ENCODE results near the gene MTA1.

MTA1 gene

DNA sequence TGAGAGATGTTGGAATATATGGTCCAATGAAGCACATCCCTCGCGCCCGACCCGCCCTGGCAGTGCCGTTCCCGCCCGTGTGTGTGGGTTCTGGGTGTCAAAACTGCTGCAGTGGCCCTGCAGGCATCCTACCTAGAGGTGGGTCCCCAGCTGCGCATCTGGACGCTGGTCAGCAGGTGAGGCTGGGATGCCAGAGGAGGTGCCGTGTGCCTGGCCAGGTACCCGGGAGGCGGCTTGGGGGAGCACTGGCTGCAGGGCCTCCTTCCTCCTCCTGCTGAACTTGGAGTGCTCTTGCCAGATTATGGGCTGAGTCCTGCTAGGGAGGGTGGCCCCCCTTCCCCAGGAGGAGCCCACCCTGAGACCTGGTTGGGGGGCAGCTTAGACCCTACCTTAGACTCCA, 5.2 kb downstream of the MTA1 start:
- DNase-seq (ENCODE audit: low read depth) = no peak

DNA sequence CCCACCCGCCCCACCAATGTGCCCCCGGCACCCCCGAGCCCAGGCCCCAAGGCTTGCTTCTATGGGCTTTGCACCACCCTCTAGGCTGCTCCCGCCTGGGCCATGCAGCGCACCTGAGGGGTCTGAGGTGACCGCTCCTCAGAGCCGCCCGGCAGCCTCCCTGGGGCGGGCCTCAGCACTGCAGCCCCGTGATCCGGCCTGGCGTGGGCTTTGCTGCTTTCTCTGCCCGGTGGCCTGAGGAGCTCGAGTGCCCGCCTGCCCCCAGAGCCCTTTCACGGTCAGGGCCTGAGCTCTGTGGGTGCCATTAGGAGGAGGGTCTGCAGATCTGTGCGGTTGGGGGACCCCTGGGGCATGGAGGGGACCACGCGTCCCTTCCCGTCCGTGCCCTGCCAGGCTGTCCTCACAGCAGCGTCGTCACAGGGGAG, 6.2 kb downstream of the MTA1 start:
- no peak for DNase-seq (ENCODE audit: low read depth)

DNA sequence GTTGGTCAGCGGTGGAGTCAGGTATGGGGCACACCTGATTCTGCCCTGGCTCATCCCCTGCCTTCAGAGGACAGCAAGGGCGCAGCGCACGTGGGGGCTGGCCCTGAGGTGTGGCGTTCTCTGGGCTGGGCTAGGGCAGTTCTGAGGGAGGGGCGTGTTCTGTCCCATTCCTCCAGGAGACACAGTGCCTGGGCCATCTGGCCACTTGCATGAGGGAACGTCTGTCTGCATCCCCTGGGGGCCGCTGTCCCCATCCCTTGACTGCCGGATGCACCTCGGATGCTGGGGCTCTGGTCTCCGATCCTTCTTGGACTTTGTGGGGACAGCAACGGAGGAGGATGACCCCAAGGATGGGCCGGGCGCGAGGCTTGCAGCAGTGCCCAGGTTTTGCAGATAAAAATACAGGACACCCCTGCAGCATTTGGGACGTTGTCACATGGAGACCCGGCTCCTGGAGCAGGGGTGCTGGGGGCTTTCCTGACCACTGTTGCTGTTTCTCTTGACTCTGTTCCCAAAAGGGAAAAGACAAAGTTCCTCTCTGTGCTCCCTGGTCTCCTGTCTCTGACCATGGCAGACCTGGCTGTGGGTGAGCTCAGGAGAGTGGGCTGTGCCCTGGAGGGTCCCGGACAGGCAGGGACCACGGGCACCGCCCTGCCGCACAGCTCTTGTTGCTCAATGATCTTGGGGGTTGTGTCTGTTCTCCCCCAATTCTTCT, 6.9 kb downstream of the MTA1 start:
- DNase-seq (ENCODE audit: low read depth) = no peak

DNA sequence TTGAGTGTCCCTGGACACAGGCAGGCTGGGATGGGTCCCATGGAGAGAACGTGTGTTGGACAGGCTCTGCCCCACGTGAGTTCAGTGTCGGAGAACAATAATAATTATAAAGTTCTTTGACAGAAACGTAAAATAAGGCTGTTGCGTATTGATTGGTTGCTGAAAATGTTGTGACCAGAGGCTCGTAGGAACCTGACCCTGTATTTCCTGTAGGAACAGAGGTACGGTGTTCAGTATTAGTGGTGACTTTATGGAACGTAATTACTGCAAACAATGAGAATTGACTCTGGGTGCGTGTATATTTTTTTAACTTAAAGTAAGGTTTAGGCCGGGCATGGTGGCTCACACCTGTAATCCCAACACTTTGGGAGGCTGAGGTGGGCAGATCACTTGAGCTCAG, 7.8 kb downstream of the MTA1 start:
- DNase-seq (ENCODE audit: low read depth) = no peak

DNA sequence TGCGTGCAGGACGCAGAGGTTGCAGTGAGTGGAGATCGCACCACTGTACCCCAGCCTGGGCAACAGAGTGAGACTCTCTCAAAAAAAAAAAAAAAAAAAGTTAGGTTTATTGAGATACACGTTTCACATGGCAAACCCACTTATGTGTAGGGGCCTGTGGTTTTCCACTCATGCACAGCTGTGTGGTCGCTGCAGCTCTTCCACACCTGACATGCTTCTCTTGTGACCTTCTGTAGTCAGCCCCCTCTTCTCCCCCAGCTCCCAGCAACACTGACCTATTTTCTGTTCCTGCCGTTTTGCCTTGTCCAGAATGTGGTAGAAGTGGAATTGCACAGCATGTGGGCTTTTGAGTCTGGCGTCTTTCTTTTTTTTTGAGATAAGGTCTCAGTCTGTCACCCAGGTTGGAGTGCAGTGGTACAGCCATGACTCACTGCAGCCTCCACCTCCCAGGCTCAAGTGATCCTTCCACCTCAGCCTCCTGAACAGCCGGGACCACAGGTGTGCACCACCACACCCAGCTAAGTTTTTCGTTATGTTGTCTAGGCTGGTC, 8.4 kb downstream of the MTA1 start:
- DNase-seq (ENCODE audit: low read depth) = no peak

DNA sequence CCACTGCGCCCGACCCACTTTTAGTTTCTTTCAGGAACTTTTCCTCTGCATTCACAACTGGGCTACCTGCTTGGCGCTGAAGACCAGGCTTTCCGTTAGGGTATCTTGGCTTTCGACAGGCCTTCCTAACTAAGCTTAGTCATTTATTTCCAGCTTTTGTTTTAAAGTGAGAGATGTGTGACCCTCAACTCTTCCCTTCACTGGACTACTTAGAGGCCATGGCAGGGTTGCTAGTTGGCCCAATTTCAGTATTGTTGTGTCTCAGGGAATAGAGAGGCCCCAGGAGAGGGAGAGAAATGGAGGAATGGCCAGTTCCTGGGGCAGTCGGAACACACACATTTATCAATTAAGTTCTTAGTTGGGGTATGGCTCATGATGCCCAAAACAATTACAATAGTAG, 10.4 kb downstream of the MTA1 start:
- DNase-seq (ENCODE audit: low read depth) = no peak

DNA sequence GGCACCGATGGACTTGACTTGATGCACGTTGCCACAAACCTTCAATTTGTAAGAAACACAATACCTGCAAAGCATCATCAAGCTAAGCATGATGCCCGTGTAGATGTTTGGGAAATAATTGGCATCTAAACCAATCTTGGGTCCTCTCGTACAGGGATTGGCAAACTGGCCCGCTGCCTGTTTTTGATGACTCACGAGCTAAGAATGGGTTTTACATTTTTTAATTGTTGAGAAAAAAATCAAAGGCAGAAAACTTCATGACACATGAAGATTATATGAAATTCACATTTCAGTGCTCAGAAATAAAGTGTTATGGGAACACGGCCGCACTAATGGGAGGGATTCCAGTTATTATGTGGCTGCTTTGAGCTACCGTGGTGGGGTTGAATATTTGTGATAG, 10.9 kb downstream of the MTA1 start:
- peak; percentile 18 for DNase-seq (ENCODE audit: low read depth)

DNA sequence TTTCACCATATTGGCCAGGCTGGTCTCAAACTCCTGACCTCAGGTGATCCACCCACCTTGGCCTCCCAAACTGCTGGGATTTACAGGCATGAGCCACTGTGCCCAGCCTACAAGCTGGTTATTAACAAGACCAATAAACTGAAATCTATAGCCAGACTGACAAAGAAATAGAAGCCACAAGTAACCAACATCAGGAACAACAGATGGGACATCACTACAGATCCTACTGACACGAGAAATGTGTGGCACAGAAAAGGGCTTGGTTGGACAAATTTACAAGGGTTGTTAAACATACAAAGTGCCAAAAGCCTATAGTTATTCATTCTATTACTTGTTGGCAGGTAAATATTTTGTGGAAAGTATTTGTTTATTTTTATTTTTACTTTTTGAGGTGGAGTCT, 11.6 kb downstream of the MTA1 start:
- DNase-seq (ENCODE audit: low read depth) = no peak

DNA sequence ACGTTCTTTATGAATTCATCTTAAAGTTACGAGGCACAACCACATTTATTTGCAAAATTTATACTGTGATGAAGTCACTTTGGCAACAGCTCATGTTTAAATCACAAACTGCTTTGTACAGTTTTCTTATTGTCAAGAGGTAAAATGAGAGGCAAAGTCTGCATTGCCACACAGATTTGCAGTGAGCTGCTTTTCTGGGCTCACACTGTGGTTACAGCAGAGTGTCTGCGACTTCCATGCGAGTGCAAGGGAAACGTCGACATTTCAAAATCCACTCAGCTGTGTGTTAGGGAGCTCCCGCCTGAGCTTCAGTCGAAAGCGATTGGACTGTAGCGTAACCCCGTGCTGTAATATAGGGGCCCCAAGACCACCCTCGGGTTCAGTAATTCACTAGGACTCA, 13.0 kb downstream of the MTA1 start:
- no peak for DNase-seq (ENCODE audit: low read depth)

DNA sequence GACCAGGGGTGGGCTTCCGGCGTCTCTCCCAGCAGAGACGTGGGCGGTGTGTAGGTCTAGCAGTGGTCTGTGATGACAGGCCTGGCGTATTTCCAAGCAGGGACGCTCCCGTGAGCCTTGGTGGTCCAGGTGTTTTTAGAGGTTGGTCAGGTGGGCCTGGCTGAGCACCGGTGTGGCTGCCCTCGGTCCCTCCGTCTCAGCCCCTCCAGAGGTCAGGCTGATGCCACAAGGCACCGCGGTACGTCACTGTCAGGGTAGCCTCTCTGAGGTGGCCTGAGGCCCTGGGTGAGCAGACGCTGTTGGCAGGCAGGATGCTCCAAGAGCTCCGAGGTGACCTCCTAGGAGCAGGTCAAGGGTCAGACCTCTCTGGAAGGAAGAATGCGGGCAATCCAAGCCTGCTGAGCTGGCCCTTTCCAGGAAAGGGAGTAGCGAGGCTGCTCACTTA, 13.6 kb downstream of the MTA1 start:
- no peak for DNase-seq (ENCODE audit: low read depth)

DNA sequence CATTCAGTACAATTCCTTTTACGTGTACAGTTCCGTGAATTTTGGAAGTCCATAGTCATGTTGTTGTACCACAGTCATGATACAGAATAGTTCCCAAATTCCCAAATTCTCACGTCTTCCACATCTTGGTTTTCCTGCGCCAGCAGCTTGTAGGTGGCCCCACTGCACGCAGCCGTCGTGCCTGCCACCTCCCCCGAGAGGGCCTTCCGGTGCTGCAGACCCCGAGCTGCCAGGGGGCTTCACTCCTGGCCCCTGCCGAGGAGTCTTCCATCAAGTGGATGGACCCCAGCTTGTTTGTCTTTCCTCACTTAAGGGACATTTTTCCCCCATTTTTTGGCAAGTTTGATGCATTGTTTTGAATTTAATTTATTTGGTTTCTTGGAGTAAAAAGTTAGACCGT, 16.8 kb downstream of the MTA1 start:
- no peak for DNase-seq (ENCODE audit: low read depth)

DNA sequence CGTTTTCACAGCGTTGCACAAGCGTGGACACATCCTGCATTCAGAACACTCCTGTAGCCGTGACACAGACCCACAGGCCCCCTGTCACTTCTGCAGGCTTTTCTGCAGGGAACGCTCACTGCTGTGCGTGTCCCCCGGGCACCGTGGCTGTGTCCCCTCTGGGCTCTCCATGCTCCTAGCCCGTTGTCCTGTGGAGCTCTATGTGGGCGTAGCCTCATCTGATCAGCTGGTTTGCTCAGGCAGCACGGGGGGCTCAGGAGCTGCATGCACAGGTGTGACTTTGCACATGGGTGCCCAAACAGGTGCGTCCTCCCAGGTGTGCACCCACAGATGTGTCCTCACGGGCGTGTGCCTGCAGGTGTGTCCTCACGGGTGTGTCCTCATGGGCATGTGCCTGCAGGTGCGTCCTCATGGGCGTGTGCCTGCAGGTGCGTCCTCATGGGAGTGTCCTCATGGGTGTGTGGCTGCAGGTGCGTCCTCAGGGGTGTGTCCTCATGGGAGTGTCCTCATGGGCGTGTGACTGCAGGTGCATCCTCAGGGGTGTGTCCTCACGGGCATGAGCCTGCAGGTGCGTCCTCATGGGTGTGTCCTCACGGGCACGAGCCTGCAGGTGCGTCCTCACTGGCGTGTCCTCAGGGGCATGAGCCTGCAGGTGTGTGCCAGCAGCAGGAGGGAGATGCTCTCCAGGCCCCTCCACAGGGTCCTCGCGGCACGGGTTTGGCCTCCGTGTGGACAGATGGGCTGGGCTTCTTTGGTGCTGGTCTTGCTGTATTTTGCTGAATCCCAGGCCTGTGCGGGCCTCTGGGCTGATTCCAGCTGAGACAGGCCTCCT, 17.5 kb downstream of the MTA1 start:
- no peak for DNase-seq (ENCODE audit: low read depth)

DNA sequence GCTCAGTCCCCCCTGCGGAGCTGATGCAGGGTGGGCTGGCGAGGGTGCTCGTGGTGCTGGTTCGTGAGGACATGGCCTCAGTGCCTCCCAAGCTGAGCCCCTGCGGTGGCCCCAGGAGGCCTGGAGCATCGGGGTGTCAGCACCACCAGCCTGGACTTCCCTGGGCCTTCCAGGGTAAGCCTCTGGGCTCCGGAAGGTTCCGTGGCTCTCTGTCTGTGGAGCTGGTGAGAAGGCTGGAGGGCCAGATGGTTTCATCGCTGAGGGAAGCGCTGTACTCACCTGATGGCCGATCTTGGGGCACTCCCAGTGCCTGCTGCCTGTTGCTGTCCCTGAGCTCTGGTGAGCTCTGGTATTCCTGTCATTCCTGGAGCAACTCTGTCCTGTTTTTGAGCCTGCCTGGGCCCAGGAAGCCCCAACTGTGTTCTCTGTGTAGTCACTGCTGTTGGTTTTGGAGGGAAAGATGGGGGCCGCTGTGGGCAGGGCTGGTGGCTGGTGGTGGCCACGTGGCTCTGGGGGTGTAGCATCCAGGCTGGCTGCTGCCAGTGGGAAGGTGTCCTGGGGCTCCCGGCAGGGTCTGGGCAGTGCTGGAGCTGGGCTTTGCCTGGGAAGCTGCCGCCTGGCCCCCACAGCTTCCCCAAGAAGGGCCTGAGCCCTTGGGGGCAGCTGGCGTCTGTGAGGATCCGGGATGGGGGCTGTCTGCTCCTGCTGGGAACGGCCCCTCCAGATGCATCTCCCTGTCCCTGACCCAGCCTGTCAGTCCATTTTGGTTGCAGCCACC, 18.3 kb downstream of the MTA1 start:
- DNase-seq (ENCODE audit: low read depth) = no peak

DNA sequence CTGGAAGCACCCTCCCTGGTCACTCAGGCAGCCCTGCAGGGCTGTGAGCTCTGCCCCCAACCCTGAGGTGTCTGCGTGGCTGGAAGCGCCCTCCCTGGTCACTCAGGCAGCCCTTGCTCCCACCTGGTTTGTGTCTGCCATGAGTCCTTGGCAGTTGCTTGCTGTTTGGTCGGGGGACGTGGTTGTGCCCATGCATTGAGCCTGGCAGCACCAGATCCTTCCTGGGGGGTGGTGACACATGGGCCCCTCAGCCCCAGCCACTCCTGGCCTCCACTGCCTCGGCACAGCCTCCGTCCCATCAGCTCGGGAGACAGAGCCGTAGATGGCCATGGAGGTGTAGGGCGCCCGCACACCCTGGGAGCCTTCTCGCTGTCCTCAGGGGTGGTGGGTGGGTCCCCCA, 19.6 kb downstream of the MTA1 start:
- DNase-seq (ENCODE audit: low read depth) = no peak

DNA sequence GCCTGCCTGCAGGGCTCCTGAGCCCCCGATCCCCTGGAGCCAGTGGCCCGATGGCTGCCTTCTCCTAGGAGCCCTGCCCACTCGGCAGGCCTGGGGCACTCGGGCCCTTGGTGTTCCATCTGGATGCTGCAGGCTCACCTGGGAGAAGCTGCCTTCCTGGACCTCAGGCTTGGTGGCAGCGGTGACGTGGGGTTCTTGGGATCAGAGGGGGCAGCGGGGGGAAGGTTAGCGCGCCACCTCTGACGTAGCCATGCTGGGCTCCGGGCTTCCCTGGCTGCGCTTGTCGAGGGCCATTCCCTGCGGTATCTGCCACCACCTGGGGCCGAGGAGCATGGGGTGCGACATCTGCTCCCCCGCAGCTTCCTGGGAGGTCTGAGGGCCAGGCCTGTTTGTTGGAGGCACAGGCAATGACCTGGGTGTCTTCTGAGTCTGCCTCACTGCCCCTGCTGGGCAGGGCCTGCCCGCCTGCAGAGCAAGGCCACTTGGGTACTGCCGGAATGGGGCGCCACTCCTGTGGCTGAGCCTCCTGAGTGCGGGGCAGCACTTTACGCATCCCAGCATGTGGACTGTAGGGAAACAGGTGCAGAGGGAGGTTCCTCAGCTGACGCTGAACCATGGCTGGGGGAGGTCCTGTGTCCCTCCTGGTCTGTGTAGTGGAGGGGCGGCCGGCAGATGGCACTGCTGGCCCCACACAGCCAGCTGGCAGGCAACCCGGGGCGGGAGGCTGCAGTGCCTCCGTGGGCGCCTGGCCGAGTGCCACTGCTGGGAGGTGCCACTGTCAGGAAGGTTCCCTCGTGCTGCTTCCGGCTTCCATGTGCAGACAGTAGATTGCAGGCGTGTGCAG, 20.3 kb downstream of the MTA1 start:
- no peak for DNase-seq (ENCODE audit: low read depth)

DNA sequence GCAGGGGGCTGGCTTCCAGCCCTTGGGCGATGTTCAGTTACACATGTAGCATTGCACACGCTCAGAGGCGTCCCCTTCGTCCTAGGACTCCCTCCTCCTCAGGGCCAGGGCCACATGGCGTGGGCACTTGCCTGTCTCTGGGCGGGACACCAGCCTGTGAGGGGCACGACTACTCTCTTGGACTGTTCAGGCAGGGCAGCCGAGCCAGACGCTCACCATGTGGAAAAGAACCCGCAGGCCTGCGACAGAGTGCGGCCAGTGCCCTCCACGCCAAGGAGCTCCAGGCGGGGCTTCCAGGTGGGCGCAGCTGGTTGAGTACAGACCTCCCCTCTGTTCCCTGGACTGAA, 20.9 kb downstream of the MTA1 start:
- DNase-seq (ENCODE audit: low read depth) = no peak

DNA sequence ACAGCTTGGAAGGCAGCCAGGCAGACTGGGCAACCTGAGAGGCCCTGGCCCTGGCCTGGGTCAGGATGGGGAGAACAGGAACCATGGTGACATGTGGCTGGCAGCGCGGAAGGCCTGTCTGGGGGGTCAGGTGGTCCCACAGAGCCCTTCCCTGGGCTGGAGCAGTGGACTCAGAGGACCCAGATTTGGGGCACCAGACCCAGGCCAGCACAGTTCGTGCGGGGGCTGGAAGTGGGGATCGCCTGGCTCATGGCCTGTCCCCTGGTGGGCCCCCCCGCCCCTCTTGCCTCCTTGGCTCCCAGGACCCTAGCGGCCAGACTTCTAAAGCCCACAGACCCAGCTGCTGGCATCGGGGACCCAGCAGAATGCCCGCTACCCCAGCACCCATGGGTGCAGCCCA, 21.4 kb downstream of the MTA1 start:
- no peak for DNase-seq (ENCODE audit: low read depth)

DNA sequence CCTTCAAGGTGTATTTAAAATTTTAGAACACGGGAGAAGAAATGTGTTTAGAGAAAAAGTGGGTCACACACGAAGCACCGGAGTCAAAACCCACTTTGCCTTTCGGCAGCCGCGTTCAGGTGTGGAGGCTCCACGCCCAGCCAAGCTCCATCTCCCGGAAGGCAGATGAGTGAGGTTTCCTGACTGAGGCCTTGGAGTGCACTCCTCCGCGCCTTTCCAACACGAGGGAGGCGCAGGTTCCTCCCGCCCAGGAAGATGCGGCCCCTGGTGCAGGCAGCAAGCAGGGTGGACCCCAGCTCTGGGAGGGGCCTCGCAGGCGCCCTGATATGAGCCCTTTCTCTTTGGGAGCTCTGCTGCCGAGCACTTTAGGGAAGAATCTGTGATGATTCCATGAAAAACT, 22.5 kb downstream of the MTA1 start:
- DNase-seq (ENCODE audit: low read depth) = no peak

DNA sequence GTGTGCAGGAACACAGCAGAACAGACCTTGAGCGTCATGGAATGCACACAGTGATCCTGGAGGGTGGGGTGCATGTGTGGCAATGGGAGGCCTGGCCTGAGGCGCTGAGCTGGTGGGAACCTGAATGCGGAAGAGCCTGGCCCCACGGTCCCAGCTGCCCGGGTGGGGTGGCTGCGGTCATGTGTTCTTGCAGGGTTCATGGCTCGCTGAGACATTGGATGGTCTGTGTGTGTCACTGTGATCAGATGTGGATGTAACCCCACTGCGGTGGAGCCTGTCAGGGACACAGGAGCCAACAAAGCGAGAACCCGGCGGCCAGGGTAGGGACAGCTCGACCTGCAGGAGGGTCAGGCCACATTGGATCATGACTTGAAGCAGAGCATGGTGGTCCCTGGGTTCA, 23.2 kb downstream of the MTA1 start:
- no peak for DNase-seq (ENCODE audit: low read depth)

DNA sequence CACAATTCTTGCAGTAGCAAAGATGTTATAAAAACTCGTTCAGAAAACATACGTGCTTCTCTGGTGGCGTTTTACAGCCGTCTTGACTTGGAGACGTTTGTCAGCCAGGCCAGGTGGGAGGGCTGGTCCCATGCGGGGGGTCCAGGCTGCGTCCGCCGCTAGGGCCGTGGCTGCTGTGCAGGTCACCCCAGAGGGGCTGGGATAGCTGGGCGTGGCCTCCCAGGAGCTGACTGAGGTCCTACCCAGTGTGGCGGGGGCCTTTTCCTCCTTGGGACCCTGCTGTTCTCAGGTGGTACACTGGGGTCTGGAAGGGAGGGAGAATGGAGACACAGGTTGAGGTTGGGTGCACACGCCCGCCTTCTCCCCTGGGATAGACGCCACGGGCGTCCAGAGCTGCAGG, 25.2 kb downstream of the MTA1 start:
- no peak for DNase-seq (ENCODE audit: low read depth)

DNA sequence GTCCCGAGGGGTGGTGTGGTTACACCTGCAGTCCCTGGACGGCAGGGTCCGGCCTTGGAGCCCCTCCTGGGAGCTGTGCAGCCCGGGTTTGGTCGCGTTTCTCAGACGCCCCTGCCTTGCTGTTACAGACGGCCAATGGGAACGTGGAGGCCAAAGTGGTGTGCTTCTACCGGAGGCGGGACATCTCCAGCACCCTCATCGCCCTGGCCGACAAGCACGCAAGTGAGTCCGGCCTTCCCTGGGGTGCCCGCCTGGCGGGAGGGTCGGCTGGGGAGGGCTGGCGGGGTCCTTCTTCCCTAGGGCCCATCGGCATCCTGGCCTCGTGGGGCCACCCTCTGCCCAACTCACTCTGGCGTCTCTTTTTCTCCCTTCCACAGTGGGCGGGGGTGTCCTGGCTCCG, 25.7 kb downstream of the MTA1 start:
- DNase-seq (ENCODE audit: low read depth) = no peak

Measured in GM04504 (cell line).